HL-60 (cell line): ENCODE results near the gene UBAC2.

Source experiments
- DNase-seq, 2 experiments: peaks; one replicate each; pipeline ENCODE4 v3.0.0-alpha.2; 2010 to 2020; ENCODE audit warnings: low read depth in 1 of 2, low spot score in 1 of 2
- H3K27ac ChIP-seq: fragments of 250-450 bp; sonication (Bioruptor Pico); replicated peaks from 2 replicates; pipeline ENCODE4 v1.5.1; 2020; ENCODE audit warnings: mild to moderate bottlenecking, moderate library complexity
- H3K27me3 ChIP-seq: fragments of 250-450 bp; sonication (Bioruptor Pico); 2 replicates; pipeline ENCODE4 v1.5.1; 2021; ENCODE audit warnings: mild to moderate bottlenecking, moderate library complexity; ENCODE audit not compliant: insufficient read depth, poor library complexity, severe bottlenecking
- H3K4me3 ChIP-seq: replicated peaks from 2 replicates; pipeline ENCODE4 v1.5.1; 2011; ENCODE audit warnings: mild to moderate bottlenecking, control low read depth, low read length; ENCODE audit not compliant: insufficient read depth
- CTCF ChIP-seq: IDR thresholded peaks from one replicate; pipeline ENCODE4 v1.5.1; 2011; ENCODE audit warnings: low read length, control low read depth, inconsistent platforms; ENCODE audit not compliant: insufficient read depth
- GABPA ChIP-seq: IDR thresholded peaks from 2 replicates; pipeline ENCODE4 v1.6.1; 2012; ENCODE audit warnings: low read depth
- POLR2AphosphoS5 ChIP-seq: IDR thresholded peaks from 2 replicates; pipeline ENCODE4 v1.6.1; 2012; ENCODE audit warnings: low read depth
- REST ChIP-seq: IDR thresholded peaks from 2 replicates; pipeline ENCODE4 v1.6.1; 2012; ENCODE audit warnings: low read depth; ENCODE audit not compliant: insufficient replicate concordance
- SPI1 ChIP-seq: IDR thresholded peaks from 2 replicates; pipeline ENCODE4 v1.6.1; 2012; ENCODE audit warnings: low read depth, mild to moderate bottlenecking, borderline replicate concordance

The UBAC2 gene

GRCh38 chr13:99361197-99361596 lies 160.5 kb downstream of the UBAC2 start:
- no peak for DNase-seq
- Histone ChIP-seq H3K27ac (no peak overlapping the region), H3K27me3 (no peaks in the 10 kb centered on the region), H3K4me3 (no peak overlapping the region)
- TF ChIP-seq SPI1 = no peak

- no peak overlapping the region for H3K27ac ChIP-seq
- no peak for DNase-seq
- TF ChIP-seq REST = no peak
- TF ChIP-seq GABPA = no peak
- no peak for TF ChIP-seq CTCF
- H3K27me3 ChIP-seq = no peaks in the 10 kb centered on the region
- H3K4me3 ChIP-seq = no peak overlapping the region
These were observed 161.7 kb downstream of the UBAC2 start for GRCh38 chr13:99362362-99362761.

GRCh38 chr13:99363391-99363790 lies 162.7 kb downstream of the UBAC2 start:
- H3K27ac ChIP-seq = no peak overlapping the region
- H3K27me3 ChIP-seq = no peaks in the 10 kb centered on the region
- no peak for DNase-seq
- TF ChIP-seq GABPA (no peak), POLR2AphosphoS5 (no peak), REST (no peak), CTCF (no peak), SPI1 (no peak)
- no peak overlapping the region for H3K4me3 ChIP-seq

GRCh38 chr13:99363949-99364348 lies 163.3 kb downstream of the UBAC2 start:
- no peak for TF ChIP-seq SPI1
- no peak for TF ChIP-seq GABPA
- no peak for TF ChIP-seq REST
- H3K27ac ChIP-seq = no peak overlapping the region
- H3K4me3 ChIP-seq = no peak overlapping the region
- H3K27me3 ChIP-seq = no peaks in the 10 kb centered on the region
- DNase-seq = no peak
